Activated CD4-positive, alpha-beta T cell treated with anti-CD3 and anti-CD28 coated beads for 1 hour (primary cell): Measurements from ENCODE around the gene FABP6.
A peak's percentile ranks its signal among the peaks of the same experiment; 100 is the strongest.
"Not testable (repeated sequence)": the region's sequence is repeated elsewhere in the genome, so short reads cannot be mapped to it uniquely, and the experiment has no call there.

Experiments used
- DNase-seq: peaks from one replicate; pipeline ENCODE4 v3.0.0-alpha.2; 2020

Gene FABP6, protein sequence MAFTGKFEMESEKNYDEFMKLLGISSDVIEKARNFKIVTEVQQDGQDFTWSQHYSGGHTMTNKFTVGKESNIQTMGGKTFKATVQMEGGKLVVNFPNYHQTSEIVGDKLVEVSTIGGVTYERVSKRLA

DNA sequence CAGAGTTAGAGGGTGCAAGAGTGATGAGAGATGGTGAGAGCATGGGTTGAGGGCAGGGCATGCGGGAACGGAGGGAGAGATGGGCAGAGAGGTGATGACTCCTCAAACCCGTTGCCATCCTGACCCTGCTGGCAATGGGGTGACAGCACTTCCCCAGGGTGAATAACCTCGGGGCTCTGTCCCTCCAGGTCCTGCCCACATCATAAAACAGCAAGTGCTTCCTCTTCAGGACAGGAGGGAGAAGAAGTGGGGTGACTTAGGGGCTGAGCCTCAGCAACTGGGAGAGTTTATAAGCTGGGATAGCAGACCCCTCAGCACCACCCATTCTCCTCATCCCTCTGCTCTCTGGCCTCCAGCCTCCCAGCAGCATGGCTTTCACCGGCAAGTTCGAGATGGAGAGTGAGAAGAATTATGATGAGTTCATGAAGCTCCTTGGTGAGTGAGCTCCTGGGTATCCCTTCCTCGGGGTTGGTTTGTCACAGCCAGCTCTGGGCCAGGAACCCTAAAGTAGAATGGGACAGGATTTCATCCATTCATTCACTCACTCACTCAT lies at the start of gene FABP6:
Gene FABP6, plus strand, starts transcription at position 317 of the 553 bp plus-strand sequence. Its CDS starts 52 bp downstream, at position 369.
- no peak for DNase-seq

GRCh38 chr5:160180931-160181330 lies 48.4 kb upstream of the FABP6 start:
- DNase-seq: no peak

DNA sequence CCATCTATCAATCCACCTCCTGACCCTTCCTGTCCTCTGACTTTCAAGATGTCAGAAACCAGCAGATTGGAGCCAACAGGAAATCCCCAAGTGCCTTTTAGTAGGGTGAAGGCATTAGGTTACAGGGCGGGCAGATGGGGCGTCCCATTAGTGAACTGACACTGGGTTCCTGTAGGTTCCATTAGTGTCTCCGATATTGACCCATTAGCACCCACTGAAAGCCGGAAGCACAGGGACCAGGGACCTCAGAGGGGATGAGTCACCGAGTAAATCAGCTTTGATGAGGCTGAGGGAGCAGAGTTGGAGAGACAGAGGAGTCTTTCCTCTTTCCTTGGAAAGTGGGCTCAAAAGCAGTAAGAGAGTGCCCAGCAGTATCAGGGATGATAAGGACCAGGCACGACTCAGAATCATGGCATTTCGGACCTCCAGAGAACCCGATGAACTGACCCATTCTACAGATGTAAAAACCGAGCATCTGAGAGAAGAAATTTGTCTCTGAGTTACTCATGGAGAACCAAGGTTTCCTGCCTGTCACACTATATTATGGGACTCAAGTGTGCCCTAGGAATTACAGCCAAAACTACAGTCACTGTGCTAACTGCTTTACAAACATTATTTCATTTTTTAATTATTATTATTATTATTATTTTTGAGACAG lies 47.2 kb upstream of the FABP6 start:
- DNase-seq: no peak

DNA sequence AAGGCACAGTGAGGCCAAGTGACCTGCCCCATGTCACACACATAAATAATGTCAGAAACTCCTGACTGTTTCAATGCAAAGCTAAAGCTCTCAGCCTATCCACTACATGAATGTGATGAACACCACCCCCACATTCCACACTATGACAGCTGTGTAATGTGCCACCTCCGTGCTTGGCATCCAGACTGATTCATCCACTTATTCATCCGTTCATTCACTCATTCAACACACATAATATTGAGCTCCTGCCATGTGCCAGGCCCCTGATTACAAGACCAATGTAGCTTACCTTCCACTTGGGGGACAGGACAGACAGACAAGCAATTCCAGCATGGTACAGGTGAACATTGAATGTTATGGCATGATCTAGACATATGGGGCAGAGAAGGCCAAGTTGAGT lies 46.2 kb upstream of the FABP6 start:
- DNase-seq: no peak

- DNase-seq: no peak
Observed at GRCh38 chr5:160185626-160186360, 43.5 kb upstream of the FABP6 start.

DNA sequence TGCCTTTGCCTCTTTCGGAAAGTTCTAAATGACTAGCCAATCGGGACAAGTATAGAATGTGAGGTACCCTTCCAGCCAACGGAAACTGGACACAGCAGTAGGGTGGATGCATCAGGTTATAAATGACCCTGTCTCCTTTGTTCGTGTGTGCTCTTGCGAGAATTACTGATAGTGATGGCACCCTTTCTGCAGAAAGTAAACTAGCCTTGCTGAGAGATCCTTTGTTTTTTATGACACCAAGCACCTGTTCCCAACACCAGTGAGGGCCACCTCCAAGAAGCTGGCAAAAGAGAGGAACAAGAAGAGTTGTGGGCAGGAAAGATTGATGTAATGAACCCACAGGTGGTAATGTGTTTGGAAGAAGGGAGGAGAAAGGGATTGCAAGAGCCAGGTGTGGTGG lies 42.8 kb upstream of the FABP6 start:
- no peak for DNase-seq

GRCh38 chr5:160187091-160187490 lies 42.2 kb upstream of the FABP6 start:
- DNase-seq: no peak

- no peak for DNase-seq
Observed at GRCh38 chr5:160188141-160189015, 40.9 kb upstream of the FABP6 start.

- DNase-seq: no peak
Observed at GRCh38 chr5:160192424-160192823, 36.9 kb upstream of the FABP6 start.

GRCh38 chr5:160193076-160193475 lies 36.2 kb upstream of the FABP6 start:
- not testable (repeated sequence) for DNase-seq

DNA sequence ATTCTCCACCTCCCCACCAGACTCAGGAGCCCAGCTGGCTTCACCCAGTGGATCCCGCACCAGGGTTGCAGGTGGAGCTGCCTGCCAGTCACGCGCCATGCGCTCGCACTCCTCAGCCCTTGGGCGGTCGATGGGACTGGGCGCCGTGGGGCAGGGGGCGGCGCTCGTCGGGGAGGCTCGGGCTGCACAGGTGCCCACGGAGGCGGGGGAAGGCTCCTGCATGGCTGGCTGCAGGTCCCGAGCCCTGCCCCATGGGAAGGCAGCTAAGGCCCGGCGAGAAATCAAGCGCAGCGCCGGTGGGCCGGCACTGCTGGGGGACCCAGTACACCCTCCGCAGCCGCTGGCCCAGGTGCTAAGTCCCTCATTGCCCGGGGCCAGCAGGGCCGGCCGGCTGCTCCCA lies 35.5 kb upstream of the FABP6 start:
- DNase-seq: not testable (repeated sequence)

- DNase-seq: no peak
Observed at GRCh38 chr5:160197341-160198144, 31.8 kb upstream of the FABP6 start.

- no peak for DNase-seq
Observed at GRCh38 chr5:160198146-160198545, 31.2 kb upstream of the FABP6 start.

GRCh38 chr5:160198841-160199409 lies 30.4 kb upstream of the FABP6 start:
- DNase-seq: no peak

DNA sequence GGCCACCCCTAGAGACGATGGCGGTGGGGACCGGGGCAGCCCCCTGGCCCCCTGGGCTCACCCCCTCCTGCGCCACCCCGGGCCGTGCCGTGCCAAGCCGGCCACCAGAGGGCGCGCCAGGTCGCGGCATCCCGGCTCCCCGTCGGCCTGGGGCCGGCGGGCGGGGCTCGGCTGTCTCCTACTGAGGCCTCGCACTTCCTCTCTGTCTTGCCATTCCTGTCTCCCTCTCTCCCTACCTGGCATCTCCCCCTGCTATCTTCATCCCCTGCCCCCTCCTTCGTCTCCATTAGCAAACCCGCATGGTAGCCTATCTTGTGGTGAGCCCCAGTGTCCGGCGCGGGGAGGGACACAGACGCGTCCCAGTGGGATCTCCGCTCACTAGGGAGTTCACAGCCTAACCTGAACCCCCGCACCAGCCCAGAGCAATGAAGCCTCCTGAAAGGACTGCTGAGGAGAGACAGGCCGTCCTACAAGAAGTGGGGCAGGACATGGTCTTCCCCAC lies 29.8 kb upstream of the FABP6 start:
- DNase-seq: peak; percentile 53

DNA sequence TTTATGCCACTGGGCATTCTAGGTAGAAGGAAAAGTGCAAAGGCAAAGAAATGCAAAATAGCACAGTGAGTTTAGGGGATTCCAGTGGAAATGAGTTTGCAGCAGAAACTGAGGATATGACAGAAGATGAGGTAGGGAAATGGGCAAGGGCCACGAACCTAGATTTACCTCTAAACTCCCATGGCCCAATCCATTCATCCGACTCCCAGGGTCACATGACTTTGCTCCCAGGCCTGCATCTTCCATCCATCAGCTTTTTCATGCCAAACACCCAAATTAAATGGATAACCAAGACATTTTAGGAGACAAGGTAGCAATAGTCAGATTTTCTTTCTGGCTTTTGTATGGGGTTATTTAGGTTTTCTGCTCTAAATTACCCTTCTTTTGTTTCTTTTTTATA lies 22.2 kb upstream of the FABP6 start:
- no peak for DNase-seq

- DNase-seq: no peak
Observed at GRCh38 chr5:160209917-160210316, 19.4 kb upstream of the FABP6 start.

DNA sequence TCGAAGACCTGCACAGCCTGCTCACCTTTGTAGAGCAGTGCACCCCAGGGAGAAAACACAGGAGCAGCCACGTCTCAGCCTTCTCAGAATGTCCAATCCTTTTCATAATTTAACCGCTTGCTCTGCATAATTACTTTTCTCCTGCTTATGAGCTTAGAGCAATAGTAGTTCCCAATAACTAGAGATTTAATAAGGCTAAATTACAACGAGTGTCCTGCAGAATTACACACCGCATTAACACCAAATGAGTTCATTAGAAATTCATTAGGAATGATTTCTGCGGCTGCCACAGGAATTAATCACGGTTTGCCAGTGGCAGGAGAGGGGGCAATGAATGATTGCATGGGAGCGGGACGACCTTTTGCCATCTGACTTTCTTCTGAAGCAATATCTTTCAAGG lies 18.7 kb upstream of the FABP6 start:
- DNase-seq: no peak

- no peak for DNase-seq
Observed at GRCh38 chr5:160211352-160211751, 18.0 kb upstream of the FABP6 start.

- DNase-seq: no peak
Observed at GRCh38 chr5:160213537-160213936, 15.8 kb upstream of the FABP6 start.

DNA sequence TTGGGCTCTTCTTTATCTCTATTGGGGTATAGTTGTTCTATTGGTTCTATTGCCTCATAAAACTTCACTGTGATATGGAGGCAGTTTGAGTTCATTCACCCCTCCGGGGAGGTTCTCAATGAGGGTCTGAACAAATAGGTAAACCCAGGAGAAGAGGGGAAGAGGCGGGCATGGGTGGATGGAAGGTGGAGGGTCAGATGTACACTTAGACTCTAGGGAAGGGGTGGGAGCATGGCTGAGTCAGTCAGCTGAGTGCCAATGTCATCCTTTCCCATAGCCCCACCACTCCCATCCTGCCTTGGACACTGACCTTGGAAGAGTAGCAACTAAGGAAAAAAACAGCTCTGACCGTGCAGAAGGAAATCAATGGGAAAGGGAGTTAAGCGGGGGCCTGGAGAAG lies 9.9 kb upstream of the FABP6 start:
- no peak for DNase-seq

DNA sequence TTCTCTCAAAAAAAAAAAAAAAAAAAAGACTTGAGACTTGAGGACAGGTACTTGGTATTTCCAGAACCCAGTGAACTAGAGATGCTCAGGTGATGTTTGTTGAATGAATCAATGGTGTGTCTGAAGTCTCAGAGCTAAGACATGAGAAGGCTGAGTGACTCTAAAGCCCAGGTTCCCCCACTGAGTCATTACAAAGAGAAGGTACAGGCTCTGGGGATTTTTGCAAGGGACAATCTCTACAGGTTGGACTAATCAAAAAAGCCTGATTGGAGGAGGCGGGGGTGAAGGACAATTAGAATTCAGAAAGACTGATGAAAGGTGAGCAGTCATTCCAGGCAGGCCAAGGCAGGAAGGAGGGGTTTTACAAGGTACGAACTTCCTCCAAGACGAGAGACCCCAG lies 8.2 kb upstream of the FABP6 start:
- DNase-seq: no peak
